Measurements from ENCODE around the gene TRPM4.
"Not testable (repeated sequence)": the region's sequence is repeated elsewhere in the genome, so short reads cannot be mapped to it uniquely, and the experiment has no call there.

The TRPM4 gene

DNA sequence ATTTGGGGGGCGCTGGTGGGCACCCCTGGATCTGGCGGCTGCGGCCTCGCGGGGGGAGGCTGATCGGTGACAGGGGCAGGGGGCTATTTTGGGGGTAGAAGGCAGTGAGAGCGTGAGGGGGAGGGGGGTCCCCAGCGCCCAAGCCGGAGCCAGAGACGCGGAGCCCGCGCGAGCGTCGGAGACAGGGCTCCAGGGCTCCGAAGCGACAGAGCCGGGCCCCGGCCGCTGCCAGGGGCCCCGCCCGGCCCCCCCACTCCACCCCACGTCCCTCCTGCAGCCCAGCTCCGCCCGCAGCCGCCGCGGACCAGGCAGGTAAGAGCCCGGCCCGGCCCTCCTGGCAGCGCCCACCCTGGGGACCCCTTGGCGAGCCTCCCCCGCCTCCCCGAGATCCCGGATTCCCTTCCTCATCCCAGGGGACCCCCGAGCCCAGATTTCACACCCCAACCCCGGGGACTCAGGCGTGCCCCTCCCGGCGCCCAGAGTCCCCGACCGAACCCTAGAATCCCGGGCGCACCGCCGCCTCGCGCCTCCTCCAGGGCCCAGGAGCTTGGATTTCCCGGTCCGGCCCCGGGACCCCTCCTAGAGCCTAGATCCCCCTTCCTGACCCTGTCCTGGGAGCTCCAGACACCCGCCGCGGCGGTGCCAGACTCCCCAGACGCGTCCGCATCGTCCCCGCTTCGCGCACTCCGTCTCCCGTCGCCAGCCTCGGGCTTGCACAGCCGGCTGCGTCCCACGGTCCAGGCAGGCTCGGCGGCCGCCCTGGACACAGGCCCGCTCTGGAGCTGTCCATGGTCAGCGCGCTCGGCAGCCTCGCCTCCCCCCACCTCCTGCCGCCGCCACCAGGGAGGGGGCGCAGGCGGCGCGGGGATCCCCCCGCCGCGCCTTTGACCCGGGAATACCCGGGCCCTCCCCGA lies 37.9 kb upstream of the TRPM4 start, which contains the start of gene PPFIA3:
PPFIA3 (plus strand) TSS at position 134 of the 914 bp plus-strand sequence. CDS start 8,330 bp downstream, outside the sequence.
- CTCF ChIA-PET: interaction anchor here (1.5 kb wide), 1 partner anchor 22 kb away, joined by 9 read pairs; no protein-coding TSS in a partner anchor
- peaks cover 43% of the 10 kb centered on the region for H3K27me3 Mint-ChIP-seq
- H3K4me3 Mint-ChIP-seq: peak within 1 kb of the TSS; percentile 83
- DNase-seq: peak; percentile 45
- H3K4me1 Mint-ChIP-seq: peaks cover 36% of the 10 kb centered on the region
- H3K36me3 Mint-ChIP-seq: no peaks in the 10 kb centered on the region
- peak within 1 kb of the TSS; percentile 78 for H3K27ac Mint-ChIP-seq
- H3K9me3 Mint-ChIP-seq: no peaks in the 10 kb centered on the region

DNA sequence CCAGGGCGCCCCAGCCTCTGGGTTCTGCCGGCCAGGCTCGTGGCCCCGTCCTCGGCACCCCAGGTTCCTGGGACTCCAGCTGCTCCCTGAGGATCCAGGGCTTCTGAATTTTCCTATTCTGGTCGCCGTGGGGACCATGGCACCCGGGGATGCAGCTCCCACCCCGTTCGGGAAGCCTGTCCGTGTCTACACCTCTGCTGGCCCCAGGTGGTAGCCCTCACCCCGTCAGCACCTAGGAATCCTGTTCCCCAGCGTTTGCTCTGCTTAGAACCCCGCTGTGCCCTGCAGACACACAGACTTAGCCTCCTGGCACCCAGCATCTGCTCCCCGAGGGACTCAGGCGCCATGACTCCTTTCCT lies 37.3 kb upstream of the TRPM4 start:
- no peak for DNase-seq
- Mint-ChIP-seq H3K27me3 (peaks cover 48% of the 10 kb centered on the region), H3K4me3 (peak overlapping the region; percentile 53), H3K36me3 (no peaks in the 10 kb centered on the region), H3K27ac (peak overlapping the region; percentile 1), H3K4me1 (peaks cover 32% of the 10 kb centered on the region), H3K9me3 (no peaks in the 10 kb centered on the region)
- CTCF ChIA-PET: interaction anchor here (0.6 to 1.5 kb wide), 3 partner anchors 19 to 26 kb away, joined by 3 to 9 read pairs (median 3); no protein-coding TSS in a partner anchor

DNA sequence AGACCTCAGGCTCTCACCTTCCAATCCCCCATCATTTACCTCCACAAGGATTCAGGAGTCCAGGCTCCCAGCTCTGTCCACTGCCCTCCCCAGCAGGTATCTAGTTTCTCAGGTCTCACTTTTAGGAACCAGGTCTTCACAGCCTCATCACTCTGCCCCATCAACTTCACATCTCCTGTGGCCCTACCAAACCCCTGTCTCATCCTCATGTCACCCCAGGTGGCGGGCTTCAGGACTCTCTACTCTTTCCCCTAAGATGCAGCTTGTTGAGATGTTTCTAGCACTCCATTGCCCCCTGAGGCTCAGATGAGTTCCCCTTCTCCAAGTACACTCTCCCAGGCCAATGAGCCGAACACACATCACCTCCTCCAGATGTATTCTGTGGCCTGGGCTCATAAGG lies 36.7 kb upstream of the TRPM4 start:
- Mint-ChIP-seq H3K27ac (no peak overlapping the region), H3K4me3 (peak overlapping the region; percentile 53), H3K9me3 (no peaks in the 10 kb centered on the region), H3K36me3 (no peaks in the 10 kb centered on the region), H3K4me1 (peaks cover 32% of the 10 kb centered on the region), H3K27me3 (peaks cover 53% of the 10 kb centered on the region)
- CTCF ChIA-PET: interaction anchor here (0.6 to 1.5 kb wide), 3 partner anchors 18 to 25 kb away, joined by 3 to 9 read pairs (median 3); no protein-coding TSS in a partner anchor
- no peak for DNase-seq

DNA sequence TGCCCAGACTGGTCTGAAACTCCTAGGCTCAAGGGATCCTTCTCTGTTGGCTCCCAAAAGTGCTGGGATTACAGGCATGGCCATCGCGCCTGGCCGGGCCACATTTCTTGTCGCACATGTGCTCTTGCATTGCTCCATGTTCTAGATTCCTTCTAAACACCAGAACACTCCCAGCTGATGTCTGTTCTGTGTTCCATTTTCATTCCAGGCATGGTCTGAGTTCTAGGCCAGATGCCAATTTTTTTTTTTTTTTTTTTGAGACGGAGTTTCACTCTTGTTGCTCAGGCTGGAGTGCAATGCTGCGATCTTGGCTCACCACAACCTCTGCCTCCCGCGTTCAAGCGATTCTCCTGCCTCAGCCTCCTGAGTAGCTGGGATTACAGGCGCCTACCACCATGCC lies 35.8 kb upstream of the TRPM4 start:
- H3K9me3 Mint-ChIP-seq, H3K27ac Mint-ChIP-seq, DNase-seq, H3K36me3 Mint-ChIP-seq, CTCF ChIA-PET: not testable (repeated sequence)
- Mint-ChIP-seq H3K27me3 (peaks cover 56% of the 10 kb centered on the region), H3K4me1 (peaks cover 24% of the 10 kb centered on the region), H3K4me3 (peak overlapping the region; percentile 10)

DNA sequence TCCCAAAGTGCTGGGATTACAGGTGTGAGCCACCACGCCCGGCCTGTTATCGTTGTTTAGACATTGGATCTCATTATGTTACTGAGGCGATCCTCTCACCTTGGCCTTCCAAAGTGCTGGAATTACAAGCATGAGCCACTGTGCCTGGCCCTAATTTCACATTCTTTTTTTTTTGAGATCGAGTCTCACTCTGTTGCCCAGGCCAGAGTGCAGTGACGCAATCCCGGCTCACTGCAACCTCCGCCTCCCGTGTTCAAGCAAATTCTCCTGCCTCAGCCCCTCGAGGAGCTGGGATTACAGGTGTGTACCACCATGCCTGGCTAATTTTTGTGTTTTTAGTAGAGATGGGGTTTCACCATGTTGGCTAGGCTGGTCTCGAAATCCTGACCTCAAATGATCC lies 34.3 kb upstream of the TRPM4 start:
- CTCF ChIA-PET, DNase-seq, H3K36me3 Mint-ChIP-seq, H3K27ac Mint-ChIP-seq, H3K4me3 Mint-ChIP-seq, H3K9me3 Mint-ChIP-seq: not testable (repeated sequence)
- Mint-ChIP-seq H3K27me3 (peaks cover 57% of the 10 kb centered on the region), H3K4me1 (peaks cover 19% of the 10 kb centered on the region)

DNA sequence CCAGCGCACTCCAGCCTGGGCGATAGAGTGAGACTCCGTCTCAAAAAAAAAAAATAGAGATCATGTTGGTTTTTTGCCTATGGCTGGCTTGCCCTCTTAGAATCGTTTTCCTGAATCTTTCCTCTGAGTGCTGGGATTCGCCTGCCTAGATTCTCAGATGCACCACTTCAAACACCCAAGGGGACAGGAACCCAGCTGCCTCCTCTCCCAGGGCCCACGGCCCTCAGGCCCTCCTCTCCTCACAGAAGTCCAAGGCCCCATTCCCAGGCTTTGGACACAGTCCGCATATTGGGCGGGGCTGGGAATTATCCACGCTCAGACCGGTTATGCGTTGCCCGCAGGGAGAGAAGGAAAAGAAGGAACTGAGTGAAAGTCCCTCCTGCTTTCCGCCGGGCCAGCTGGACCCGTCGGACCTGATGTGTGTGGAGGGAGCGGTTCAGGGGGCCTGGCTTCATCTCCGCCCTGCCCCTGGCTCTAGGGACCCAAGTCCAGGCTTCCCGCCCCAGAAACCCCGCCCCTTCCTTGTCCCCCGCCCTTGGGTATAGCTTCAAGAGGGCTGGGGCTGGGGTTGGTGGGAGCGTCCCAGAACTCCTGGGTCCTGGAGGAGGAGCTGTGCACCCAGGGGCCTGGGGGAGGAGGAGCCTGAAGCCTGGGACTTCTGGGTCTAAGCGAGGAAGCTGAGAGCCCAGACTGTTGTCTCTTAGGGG lies 32.4 kb upstream of the TRPM4 start:
- H3K4me3 Mint-ChIP-seq: no peak overlapping the region
- CTCF ChIA-PET: interaction anchor here (0.7 to 1.4 kb wide), 2 partner anchors 11 to 28 kb away, joined by 5 to 6 read pairs; partner anchors contain the start of gene LIN7B
- peaks cover 49% of the 10 kb centered on the region for H3K27me3 Mint-ChIP-seq
- H3K4me1 Mint-ChIP-seq: peaks cover 20% of the 10 kb centered on the region
- no peak overlapping the region for H3K27ac Mint-ChIP-seq
- no peak for DNase-seq
- H3K36me3 Mint-ChIP-seq: no peaks in the 10 kb centered on the region
- no peaks in the 10 kb centered on the region for H3K9me3 Mint-ChIP-seq

DNA sequence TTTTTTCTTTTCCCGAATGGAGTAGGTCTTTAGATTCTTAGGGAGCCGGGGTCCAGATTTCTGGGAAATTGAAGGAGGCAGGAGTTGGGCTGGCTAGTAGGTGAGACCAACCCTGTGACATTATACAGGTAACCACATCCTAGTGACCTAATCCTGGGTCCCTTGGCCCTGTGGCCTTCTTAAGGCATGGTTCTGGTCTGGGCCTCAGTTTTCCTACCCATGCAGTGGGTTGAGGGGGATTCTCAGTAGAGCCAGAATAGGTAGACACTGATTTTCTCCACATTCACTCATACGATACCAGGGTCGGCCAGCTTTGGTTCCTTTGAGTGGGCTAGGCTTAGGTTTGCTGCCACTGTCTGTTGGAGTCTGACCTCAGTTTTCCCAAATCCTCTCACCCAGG lies 31.0 kb upstream of the TRPM4 start:
- Mint-ChIP-seq H3K9me3 (no peaks in the 10 kb centered on the region), H3K36me3 (no peaks in the 10 kb centered on the region), H3K4me3 (no peak overlapping the region), H3K27ac (no peak overlapping the region), H3K27me3 (peaks cover 38% of the 10 kb centered on the region), H3K4me1 (peaks cover 12% of the 10 kb centered on the region)
- CTCF ChIA-PET: no interaction called here
- DNase-seq: no peak

DNA sequence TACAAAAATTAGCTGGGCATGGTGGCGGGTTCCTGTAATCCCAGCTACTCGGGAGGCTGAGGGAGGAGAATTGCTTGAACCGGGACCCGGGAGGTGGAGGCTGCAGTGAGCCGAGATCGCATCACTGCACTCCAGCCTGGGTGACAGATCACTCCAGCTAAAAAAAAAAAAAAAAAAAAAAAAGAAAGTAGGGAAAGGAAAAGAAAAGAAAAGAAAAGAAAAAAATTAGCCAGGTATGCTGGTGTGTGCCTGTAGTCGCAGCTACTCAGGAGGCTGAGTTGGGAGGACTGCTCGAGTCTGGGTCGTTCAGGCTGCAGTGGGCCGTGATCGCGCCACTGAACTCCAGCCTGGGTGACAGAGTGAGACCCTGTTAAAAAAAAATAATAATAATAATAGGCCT lies 30.4 kb upstream of the TRPM4 start:
- Mint-ChIP-seq H3K27me3 (peaks cover 37% of the 10 kb centered on the region), H3K4me1 (peaks cover 12% of the 10 kb centered on the region)
- CTCF ChIA-PET: interaction anchor here (0.5 to 3.6 kb wide), 4 partner anchors 14 to 29 kb away, joined by 3 to 18 read pairs (median 7); partner anchors contain the start of gene LIN7B
- not testable (repeated sequence) for H3K4me3 Mint-ChIP-seq, DNase-seq, H3K36me3 Mint-ChIP-seq, H3K27ac Mint-ChIP-seq, H3K9me3 Mint-ChIP-seq

DNA sequence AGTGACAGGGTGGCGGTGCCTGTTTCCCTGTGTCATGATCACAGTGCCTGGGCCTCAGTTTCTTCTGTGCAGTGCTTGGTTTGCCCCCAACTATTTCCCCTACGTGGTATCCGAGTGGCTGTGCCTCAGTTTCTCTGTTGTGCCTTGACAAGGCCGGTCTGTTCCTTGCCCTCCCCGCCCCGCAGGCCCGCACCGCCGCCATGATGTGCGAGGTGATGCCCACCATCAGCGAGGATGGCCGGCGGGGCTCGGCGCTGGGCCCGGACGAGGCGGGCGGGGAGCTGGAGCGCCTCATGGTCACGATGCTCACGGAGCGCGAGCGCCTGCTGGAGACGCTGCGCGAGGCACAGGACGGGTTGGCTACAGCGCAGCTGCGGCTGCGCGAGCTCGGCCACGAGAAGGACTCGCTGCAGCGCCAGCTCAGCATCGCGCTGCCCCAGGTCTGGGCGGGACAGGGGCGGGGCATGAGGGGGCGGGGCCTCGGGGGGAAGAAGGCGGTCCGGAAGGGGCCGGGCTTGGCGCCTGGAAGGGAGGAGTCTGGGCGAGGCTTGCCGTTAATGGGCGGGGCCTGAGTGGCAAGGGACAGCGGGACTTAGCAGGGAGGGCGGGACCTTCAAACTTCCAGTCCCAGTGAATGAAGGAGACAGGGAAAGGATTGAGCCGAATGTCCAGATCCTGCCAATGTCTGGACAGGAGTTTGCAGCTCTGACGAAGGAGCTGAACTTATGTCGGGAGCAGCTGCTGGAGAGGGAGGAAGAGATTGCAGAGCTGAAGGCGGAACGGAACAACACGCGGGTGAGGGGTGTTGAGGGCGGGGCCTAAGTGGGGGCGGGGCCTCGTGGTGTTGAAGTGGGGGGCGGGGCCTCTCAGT lies 29.7 kb upstream of the TRPM4 start:
- H3K4me1 Mint-ChIP-seq: peaks cover 16% of the 10 kb centered on the region
- no peaks in the 10 kb centered on the region for H3K9me3 Mint-ChIP-seq
- peak overlapping the region; percentile 79 for H3K27ac Mint-ChIP-seq
- H3K36me3 Mint-ChIP-seq: no peaks in the 10 kb centered on the region
- DNase-seq: peak; percentile 95
- peak overlapping the region; percentile 75 for H3K4me3 Mint-ChIP-seq
- CTCF ChIA-PET: interaction anchor here (0.6 to 3.6 kb wide), 4 partner anchors 14 to 135 kb away, joined by 3 to 18 read pairs (median 7); partner anchors contain the start of genes GYS1, LIN7B and RUVBL2
- H3K27me3 Mint-ChIP-seq: peaks cover 38% of the 10 kb centered on the region

DNA sequence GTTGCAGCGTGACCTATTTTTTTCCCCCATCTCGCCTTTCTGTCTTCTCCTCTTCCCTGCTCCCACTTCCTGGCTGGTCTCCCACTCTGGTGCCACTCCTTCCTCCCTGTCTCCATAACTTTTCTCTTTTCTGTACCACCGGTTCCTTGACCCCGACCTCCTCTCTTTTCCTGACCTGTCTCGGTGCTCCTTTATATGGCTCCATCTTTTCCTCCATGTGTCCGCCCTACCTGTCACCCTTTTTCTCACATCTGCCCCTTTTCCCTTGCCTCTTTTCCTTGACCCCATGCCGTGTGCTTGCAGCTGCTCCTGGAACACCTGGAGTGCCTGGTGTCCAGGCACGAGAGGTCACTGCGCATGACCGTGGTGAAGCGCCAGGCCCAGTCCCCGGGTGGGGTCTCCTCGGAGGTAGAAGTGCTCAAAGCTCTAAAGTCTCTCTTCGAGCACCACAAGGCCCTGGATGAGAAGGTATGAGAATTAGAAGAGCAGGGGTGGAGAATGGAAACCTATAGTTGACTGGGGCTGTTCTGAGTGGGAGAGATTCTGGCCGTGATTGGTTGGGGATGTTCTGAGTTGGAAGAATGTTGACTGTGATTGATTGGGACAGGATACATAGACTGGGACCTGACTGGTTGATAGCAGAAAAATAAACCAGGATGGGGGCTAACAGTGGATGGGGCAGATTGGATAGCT lies 28.9 kb upstream of the TRPM4 start:
- Mint-ChIP-seq H3K9me3 (no peaks in the 10 kb centered on the region), H3K36me3 (no peaks in the 10 kb centered on the region)

DNA sequence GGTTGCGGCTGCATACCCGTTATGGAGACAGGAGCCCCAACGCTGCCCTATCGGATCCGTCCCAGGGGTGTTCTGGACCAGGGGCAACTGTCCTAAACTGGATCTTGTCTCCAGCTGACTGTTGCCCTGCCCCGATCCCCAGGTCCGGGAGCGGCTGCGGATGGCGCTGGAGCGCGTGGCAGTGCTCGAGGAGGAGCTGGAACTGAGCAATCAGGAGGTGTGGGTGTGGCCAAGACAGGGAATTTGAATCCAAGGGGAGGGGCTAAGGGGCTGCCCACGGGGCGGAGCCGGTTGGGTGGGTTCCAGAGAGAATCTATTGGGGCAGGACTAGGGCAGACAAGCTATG lies 28.4 kb upstream of the TRPM4 start:
- H3K4me3 Mint-ChIP-seq: no peak overlapping the region
- no peak for DNase-seq
- H3K9me3 Mint-ChIP-seq: no peaks in the 10 kb centered on the region
- no peaks in the 10 kb centered on the region for H3K36me3 Mint-ChIP-seq
- CTCF ChIA-PET: interaction anchor here (2.1 to 3.6 kb wide), 3 partner anchors 15 to 31 kb away, joined by 9 to 18 read pairs (median 10); partner anchors contain the start of gene LIN7B
- peaks cover 25% of the 10 kb centered on the region for H3K4me1 Mint-ChIP-seq
- no peak overlapping the region for H3K27ac Mint-ChIP-seq
- peaks cover 41% of the 10 kb centered on the region for H3K27me3 Mint-ChIP-seq

More for the DNA sequence above, 28.9 kb upstream of the TRPM4 start:
- no peak for DNase-seq
- H3K27me3 Mint-ChIP-seq: peaks cover 38% of the 10 kb centered on the region
- no peak overlapping the region for H3K27ac Mint-ChIP-seq
- CTCF ChIA-PET: interaction anchor here (0.6 to 3.6 kb wide), 4 partner anchors 14 to 136 kb away, joined by 3 to 18 read pairs (median 10); partner anchors contain the start of genes GYS1, LIN7B and RUVBL2
- peaks cover 23% of the 10 kb centered on the region for H3K4me1 Mint-ChIP-seq
- peak overlapping the region; percentile 75 for H3K4me3 Mint-ChIP-seq

DNA sequence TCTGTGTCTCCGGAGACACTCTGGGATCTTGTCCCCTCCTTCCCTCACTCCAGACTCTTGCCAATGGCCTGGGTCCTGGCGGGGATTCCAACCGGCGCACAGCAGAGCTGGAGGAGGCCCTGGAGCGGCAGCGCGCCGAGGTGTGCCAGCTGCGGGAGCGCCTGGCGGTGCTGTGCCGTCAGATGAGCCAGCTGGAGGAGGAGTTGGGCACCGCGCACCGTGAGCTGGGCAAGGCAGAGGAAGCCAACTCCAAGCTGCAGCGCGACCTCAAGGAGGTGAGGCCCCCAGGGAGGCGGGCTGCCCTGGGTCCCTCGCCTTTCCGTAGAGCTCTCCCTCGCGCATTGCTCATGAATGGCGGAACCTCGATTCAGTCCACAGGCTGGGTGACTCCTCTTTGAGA lies 27.3 kb upstream of the TRPM4 start:
- no peaks in the 10 kb centered on the region for H3K36me3 Mint-ChIP-seq
- peaks cover 41% of the 10 kb centered on the region for H3K27me3 Mint-ChIP-seq
- no peak overlapping the region for H3K4me3 Mint-ChIP-seq
- DNase-seq: no peak
- H3K9me3 Mint-ChIP-seq: no peaks in the 10 kb centered on the region
- CTCF ChIA-PET: interaction anchor here (0.5 to 3.6 kb wide), 3 partner anchors 15 to 922 kb away, joined by 3 to 18 read pairs (median 9); partner anchors contain the start of gene LIN7B
- H3K4me1 Mint-ChIP-seq: peaks cover 25% of the 10 kb centered on the region
- no peak overlapping the region for H3K27ac Mint-ChIP-seq
